HG03460 (cell line): ENCODE measurements around the gene EPHA4.

Experiments used
- ATAC-seq: cut with Tn5 transposase; IDR thresholded peaks from one replicate; pipeline ENCODE4 v1.9.1; 2021; ENCODE audit not compliant: unreplicated experiment

Gene EPHA4

DNA sequence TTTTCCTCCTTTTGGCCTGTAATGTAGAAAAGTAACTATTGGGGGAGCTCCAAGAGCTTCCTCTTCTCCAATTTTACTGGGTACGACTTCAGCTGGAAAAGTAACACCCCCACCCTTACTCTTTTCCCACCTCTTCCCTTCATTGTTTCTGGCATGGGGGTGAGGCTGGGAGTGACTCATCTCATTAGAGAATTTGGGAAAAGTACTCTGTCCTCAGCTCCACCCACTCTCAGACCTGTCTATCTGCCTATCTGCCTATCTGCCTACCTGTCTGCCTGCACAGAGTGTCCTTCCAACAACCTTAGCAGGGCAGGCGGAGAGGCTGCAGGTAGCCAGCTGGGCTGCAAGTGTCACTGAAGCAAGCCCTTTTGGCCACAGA, 93.6 kb downstream of the EPHA4 start:
- no peak for ATAC-seq

DNA sequence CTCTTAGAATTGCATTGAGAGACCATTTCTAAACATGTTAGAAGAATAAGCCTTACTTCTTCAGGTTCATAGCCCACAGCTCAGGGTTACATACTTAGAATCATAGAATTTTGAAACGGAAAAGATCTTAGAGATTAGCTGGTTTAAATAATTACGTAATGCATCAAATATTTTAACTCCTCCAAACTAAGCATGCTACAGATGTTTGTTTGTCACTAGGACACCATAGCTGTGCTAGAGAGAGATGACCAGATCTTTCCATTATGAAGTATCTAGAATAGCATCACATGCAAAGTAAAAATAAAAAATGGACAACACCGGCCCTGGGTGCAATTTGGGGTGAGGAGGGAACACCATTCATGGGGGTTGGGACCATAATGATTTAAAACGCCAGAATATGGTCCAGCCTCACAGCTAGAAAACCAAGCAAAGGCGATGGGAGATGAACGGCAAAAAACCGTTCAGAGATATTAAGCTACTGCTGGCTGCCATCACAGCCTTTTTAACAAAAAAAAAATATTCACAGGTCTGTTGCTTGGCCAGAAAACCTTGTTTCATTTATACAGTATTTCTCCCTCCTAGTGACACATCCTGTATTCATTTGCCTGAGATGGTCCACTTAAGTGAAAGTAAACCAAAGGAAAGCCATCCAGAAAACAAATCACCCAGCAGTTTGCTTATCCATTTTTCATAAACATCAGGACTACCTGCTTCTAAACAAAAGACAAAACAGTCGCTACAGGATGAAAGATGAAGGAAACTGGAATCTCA, 94.2 kb downstream of the EPHA4 start:
- no peak for ATAC-seq

GRCh38 chr2:221476195-221476594, 95.9 kb downstream of the EPHA4 start:
- ATAC-seq: no peak

DNA sequence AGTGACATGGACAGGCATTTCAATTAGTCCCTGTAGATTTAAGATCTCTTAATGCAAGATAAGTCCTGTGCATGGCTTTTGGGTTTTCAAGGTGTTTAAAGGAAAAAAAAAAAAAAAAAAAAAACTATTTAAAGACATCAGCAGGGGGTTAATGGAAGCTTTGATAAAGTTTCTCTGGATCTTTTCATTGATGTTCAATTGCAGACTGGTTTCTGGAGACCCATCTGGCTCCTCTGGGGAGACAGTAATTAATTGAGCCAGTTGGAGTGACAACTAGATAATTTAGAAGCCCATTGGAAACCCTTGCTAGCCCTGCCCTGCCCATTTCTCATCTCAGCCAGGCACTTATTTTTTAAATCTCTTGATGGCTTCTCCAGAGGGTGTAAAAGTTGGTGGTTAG, 98.7 kb downstream of the EPHA4 start:
- ATAC-seq: no peak

DNA sequence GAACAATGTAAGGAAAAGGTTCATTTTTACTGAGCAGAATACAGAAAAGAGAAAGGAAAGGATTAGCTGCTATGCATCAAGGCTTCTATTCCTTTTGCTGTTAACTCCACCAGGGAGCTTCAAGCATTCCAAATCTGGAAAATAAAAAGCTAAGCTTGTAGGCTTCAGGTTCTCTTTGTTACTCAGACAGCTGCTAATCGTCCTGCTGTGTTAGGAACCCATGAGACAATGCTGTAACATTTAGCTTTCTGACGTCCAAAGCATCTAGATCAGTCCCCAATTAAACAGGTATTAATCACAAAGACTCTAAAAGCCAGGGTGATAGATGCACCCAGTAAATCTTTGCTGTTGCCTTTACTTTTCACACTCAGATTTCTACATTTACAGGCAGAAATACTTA, 103.8 kb downstream of the EPHA4 start:
- ATAC-seq: no peak

GRCh38 chr2:221467610-221468009, 104.5 kb downstream of the EPHA4 start:
- ATAC-seq: no peak

GRCh38 chr2:221466744-221467143, 105.4 kb downstream of the EPHA4 start:
- ATAC-seq: no peak

DNA sequence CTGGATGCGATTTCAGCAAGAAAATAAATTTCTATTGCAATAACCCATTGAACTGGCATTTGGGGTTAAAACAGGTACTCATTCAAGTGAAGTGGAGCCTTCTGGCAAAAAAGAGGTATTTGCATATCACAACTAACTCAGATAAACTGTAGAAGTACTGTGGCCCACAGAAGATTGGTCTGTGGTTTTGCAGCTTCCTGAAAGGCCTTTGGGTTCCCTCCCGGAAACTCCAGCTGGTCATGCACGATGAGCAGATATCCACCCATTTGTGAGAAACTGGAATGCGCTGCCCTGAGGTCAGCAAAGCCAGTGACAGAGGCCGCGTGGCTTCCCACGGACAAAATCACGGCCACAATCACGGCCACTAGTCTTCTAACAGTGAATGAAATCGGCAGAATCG, 106.3 kb downstream of the EPHA4 start:
- peak; percentile 74 for ATAC-seq

- no peak for ATAC-seq
These were observed 107.1 kb downstream of the EPHA4 start for GRCh38 chr2:221464971-221465370.

DNA sequence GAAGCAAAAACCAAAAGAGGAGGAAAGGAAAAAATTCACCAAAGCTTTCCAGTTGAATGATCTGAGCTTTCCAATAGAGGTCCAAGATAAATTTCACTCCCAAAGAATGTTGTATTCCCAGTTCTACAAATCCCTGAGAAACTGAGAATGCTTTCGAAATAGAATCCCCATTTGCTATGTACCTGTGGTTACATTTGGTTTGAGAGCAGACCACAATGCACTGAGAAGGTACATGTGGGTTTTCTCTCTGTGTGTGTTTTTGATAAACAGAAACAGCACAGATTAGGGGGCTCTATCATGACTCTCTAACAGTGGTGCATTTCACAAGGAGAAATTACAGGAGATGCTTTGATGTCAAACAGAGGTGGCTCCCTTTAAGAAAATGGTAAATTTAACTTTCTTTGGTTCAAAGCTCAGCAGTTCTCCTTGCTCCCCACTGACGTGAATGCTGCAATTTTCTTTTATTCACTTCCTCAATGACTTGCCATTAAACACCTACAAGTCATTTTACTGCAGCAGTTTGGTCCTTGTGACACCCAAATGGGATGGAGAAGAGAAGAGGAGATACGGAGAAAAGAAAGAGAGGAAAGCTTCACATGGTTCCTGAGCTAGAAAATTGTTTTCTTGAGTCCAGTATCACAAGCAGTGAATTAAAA, 108.7 kb downstream of the EPHA4 start:
- no peak for ATAC-seq

GRCh38 chr2:221461901-221462300, 110.2 kb downstream of the EPHA4 start:
- ATAC-seq: no peak

DNA sequence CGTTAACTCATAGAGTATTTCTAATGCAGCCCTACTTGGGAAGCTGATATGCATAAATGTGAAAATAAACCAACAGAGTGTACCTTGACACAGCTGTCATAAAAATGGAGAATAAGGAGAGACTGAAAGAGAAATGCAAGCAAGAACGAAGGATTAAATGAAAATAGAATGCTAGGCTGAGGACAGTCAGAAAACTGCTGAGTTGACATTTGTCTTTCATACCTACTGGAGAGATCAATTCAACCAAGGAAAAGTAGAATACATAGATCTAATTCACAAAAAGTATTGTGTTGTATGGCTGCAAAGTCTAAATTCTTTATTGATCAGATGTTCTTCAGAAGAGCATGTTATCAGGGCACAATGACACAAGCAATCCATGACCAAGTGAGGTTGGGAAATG, 112.0 kb downstream of the EPHA4 start:
- ATAC-seq: no peak

DNA sequence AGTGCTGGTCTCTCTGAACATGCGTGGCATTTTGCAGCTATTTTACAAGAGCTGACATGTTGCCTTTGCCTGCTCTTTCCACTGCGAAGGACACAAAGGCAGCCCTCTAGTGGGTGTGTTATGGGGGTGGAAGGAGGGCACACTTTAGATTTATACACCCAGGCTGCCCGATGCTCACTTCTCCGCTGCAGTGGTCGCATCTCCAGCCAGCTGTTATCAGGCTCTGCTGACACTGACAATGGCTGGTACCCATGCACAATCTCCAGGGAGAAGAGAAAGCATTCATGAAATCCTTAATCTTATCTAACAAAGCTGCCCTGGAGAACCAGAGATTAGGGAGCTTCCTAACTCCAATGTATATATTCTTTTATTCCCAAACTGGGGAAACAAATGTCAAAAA, 113.5 kb downstream of the EPHA4 start:
- no peak for ATAC-seq

- ATAC-seq: no peak
These were observed 116.9 kb downstream of the EPHA4 start for GRCh38 chr2:221455214-221455613.

GRCh38 chr2:221454459-221455105, 117.5 kb downstream of the EPHA4 start:
- ATAC-seq: no peak

DNA sequence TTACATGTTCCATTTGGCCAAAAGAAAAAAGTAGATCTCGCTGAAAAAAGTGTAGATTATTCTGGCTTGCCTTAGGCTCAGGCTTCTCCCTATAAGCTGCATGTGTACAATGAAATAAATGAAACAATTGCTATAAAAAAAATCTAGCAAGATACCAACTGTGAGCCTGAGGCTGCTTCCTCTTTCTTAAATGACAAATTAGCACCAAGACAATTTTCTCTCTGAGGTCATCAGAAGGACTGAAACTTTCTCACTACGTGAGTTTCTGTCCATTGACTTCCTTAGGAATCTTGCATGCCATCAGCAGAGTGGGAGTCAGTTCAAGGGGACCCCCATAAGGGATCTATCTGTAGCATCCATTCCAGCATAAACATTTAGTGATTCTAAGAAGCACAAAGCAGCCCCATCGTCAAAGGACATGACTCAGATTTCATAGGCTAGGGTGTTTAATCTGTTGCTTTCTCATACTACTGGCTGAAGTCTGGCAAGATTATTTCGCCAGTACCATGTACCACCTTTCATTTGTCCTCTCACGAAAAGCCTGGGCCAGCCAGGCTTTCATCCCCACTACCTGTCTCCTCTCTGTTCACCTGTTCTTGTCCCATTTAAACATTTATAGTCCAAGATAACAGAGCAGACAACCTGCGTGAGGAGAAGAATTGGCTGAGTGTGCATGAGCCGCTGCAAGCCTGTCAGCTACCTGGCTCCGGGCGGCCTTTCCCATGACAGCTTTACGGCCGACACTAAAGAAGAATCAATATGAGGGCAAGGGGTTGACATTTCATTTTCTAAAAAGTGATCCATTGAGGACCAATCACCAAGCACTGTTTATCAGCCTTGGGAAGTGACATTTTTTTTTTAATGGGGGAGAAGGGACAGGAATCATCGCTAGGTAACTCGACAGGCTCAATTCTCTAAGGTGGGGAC, 120.0 kb downstream of the EPHA4 start:
- no peak for ATAC-seq

DNA sequence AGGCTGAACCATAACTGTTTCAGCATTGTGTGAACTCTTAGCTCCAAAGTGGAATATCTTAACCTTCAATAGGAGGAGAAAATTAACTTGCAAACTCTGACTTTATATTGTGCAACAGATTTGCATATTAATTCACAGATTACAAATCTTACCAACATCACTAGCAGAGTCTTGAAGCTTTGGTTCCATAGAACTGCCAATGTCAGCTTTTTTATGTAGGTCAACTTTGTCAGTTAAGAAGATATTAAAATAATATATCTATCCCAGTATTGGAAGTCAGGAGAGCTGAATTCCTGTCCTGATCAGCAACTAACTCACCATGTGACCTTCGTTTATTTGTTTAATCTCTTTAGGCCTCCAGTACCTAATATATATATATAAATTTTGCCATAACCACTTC, 121.8 kb downstream of the EPHA4 start:
- no peak for ATAC-seq

DNA sequence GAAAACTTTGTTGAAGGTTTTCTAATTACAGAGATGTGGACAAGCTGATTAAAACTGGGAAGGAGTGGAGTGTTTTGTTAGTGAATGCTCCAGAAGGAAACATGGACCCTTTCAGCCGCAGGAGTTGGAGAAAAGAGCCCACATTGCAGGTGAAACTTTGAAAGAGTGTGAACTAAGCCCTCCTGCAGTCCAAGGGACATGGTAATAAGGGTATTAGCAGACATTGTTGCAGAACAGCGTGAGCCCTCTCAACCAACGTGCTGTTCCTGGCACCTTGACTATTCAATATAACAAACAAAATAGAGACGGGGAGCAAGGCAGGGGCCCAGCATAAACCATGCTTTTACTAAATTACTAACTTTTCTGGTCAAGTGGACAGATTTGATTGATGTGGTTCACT, 122.7 kb downstream of the EPHA4 start:
- ATAC-seq: no peak

DNA sequence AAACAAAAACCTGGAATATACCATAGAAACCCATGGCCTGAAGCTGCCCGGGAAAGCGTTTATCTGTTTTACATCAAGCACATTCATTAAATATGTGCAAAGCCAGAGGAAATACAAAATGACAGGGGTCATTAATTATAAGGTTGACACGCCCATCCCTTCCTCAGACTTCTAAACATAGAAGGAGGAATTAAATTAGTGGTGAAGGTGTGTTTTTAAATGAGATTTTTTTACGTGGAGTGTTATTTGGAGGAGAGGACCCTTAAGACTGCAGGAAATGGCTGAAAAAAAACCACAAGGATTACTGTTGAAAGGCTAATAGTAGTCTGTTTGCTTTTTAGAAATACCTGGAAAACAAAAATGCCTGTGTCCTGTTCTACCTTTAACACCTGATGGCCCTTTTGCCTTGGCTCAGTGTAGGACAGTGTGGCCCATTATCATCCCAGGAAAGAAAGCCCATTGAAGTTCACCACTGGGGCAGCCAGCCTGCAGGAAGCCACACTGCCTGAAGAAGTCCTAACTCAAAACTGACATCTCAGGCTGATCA, 123.2 kb downstream of the EPHA4 start:
- no peak for ATAC-seq

GRCh38 chr2:221448057-221448843, 123.9 kb downstream of the EPHA4 start:
- no peak for ATAC-seq
